Measurements from ENCODE around the gene MSL2.
"Not testable (repeated sequence)": the region's sequence is repeated elsewhere in the genome, so short reads cannot be mapped to it uniquely, and the experiment has no call there.

MSL2 gene

DNA sequence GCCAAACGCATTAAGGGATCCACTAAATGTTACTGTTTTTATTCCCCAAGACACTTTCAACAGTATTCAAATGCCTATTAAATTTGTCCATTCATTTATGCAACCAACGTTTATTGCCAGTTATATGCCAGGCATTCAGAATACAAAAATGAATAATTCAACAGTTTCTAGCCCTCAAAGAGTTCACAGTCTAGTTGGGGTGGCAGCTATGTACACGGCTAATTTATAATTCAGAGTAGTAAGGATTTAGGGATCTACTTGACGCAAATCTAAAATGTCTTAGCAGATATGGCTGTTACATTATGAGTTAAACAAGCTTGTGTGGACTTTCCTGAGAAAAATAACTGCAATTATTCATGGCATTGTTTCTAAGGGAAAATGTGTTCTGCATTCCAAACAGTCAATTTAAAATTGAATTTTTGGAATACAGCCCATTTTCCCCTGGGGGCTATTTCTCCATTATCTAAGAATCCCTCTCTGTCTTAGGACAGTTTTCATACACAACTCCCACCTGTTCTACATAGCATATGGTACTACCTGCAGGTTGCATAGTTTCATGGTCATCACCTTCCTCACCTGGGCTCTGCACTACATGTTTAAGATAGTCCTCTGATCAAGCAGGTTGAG, 11.5 kb upstream of the MSL2 start:
- H3K27ac ChIP-seq (ENCODE audit: low read length), result no peak overlapping the region
- no peaks in the 10 kb centered on the region for H3K4me1 ChIP-seq (ENCODE audit: control insufficient read depth in 1 of 2, insufficient read depth in 2 of 2, low read length in 2 of 2)
- H3K9me3 ChIP-seq (ENCODE audit: control insufficient read depth in 1 of 2, low read length in 2 of 2), result no peaks in the 10 kb centered on the region
- H3K36me3 ChIP-seq (ENCODE audit: control insufficient read depth in 1 of 2, insufficient read depth in 2 of 2, low read length in 2 of 2), result no peaks in the 10 kb centered on the region
- no peak overlapping the region for H3K4me3 ChIP-seq (ENCODE audit: low read depth in 1 of 2, low read length in 2 of 2)
- H3K27me3 ChIP-seq (ENCODE audit: low read depth, low read length), result no peaks in the 10 kb centered on the region

DNA sequence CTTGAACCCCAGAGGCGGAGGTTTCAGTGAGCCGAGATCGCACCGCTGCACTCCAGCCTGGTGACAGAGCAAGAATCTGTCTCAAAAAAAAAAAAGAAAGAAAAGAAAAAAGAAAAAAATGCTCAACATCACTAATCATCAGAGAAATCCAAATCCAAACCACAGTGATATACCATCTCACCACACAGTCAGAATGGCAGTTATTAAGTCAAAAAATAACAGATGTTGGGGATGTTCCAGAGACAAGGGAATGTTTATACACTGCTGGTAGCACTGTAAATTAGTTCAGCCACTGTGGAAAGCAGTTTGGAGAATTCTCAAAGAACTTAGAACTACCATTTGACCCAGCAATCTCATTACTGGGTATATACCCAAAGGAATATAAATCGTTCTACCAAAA, 3.1 kb upstream of the MSL2 start:
- H3K4me1 ChIP-seq (ENCODE audit: control insufficient read depth in 1 of 2, insufficient read depth in 2 of 2, low read length in 2 of 2); H3K27ac ChIP-seq (ENCODE audit: low read length); H3K27me3 ChIP-seq (ENCODE audit: low read depth, low read length); H3K4me3 ChIP-seq (ENCODE audit: low read depth in 1 of 2, low read length in 2 of 2); H3K9me3 ChIP-seq (ENCODE audit: control insufficient read depth in 1 of 2, low read length in 2 of 2): not testable (repeated sequence)
- H3K36me3 ChIP-seq (ENCODE audit: control insufficient read depth in 1 of 2, insufficient read depth in 2 of 2, low read length in 2 of 2), result peaks cover 0 to 20% of the 10 kb centered on the region in 2 donors

DNA sequence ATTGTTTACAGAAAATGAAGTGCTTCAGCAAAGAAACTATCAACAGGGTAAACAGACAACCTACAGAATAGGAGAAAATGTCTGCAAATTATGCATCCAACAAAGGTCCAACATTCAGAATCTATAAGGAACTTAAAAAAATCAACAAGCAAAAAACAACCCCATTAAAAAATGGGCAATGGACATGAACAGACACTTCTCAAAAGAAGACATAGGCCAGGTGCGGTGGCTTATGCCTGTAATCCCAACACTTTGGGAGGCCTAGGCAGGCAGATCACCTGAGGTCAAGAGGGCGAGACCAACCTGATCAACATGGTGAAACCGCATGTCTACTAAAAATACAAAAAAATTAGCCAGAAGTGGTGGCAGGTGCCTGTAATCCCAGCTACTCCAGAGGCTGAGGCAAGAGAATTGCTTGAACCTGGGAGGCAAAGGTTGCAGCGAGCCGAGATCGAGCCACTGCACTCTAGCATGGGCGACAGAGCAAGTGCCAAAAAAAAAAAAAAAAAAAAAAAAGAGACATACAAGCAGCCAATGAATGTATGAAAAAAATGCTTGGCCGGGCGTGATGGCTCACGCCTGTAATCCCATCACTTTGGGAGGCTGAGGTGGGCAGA, 2.4 kb upstream of the MSL2 start:
- not testable (repeated sequence) for H3K4me1 ChIP-seq (ENCODE audit: control insufficient read depth in 1 of 2, insufficient read depth in 2 of 2, low read length in 2 of 2); H3K4me3 ChIP-seq (ENCODE audit: low read depth in 1 of 2, low read length in 2 of 2); H3K9me3 ChIP-seq (ENCODE audit: control insufficient read depth in 1 of 2, low read length in 2 of 2); H3K27me3 ChIP-seq (ENCODE audit: low read depth, low read length); H3K27ac ChIP-seq (ENCODE audit: low read length)
- H3K36me3 ChIP-seq (ENCODE audit: control insufficient read depth in 1 of 2, insufficient read depth in 2 of 2, low read length in 2 of 2), result peaks cover 0 to 20% of the 10 kb centered on the region in 2 donors

DNA sequence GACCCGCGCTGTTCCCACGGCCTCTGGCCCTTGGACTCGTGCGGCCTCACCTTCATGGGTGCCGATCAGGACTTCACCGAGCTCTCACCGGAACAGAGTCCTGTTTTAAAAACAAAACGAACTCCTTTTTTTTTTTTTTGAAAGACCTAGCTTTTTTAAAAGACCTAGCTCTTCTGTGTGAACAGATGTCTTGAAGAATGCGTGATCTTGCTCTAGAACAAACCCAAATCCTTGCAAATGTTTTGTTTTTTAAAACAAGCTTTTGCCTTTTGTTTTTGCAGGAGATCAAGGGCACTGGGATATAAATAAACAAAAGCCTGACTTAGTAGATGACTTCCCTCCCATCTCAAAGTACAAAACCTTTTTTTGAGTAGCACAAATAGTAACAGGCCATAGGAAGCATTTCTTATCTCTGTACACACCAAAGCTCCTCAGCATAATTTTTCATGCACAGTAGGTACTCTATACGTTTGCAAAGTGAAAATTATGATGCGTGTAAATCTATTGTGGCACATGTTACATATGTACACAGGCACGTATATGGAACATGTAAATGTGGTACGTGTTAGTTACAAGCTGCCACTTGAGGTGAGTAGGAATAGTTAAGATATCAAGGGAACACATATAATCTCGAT, 1.1 kb upstream of the MSL2 start:
- Histone ChIP-seq H3K27ac (ENCODE audit: low read length) (peak overlapping the region; percentile 92), H3K4me3 (ENCODE audit: low read depth in 1 of 2, low read length in 2 of 2) (peak overlapping the region; percentile 71 to 95), H3K9me3 (ENCODE audit: control insufficient read depth in 1 of 2, low read length in 2 of 2) (no peaks in the 10 kb centered on the region), H3K36me3 (ENCODE audit: control insufficient read depth in 1 of 2, insufficient read depth in 2 of 2, low read length in 2 of 2) (peaks cover 0 to 20% of the 10 kb centered on the region in 2 donors), H3K27me3 (ENCODE audit: low read depth, low read length) (no peaks in the 10 kb centered on the region), H3K4me1 (ENCODE audit: control insufficient read depth in 1 of 2, insufficient read depth in 2 of 2, low read length in 2 of 2) (peaks cover 11 to 13% of the 10 kb centered on the region in 2 donors)

DNA sequence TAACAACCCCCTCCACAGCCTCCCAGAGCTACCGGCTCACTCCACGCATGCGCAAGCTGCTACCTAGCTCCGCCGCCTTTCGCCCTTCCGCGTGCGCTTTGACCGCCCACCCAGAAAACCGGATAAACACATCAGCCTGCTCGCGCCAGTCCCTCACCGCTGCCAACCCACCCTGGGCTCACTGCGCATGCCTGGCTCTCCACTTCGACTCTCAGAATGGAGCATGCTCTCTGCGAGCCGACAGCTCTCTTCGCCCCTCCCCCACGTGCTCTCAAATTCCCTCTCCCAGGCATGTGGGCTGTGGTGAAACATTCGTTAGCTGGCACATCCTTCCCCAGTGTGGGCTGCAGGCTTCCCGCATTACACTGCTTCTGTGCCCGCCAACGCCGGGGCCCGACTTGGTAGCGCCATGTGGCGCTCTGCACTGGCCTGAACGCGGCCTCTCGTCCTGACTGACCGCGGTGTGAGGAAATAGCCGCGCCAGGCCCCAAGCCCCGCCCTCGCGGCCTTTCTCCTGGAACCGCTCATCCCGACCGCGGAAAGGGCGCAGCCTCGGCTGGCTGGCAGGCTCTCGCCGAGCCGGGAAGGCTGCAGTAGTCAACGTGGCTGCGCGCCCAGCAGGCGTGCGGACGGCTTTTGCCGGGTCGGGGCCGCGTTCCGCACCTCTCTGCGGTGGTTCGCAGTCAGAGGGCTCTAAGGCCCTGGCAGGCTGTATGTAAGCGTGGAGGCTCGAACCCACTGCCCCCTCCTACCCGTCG, 445 bp upstream of the MSL2 start:
- Histone ChIP-seq H3K9me3 (ENCODE audit: control insufficient read depth in 1 of 2, low read length in 2 of 2) (no peaks in the 10 kb centered on the region), H3K27ac (ENCODE audit: low read length) (peak overlapping the region; percentile 92), H3K4me1 (ENCODE audit: control insufficient read depth in 1 of 2, insufficient read depth in 2 of 2, low read length in 2 of 2) (peaks cover 11 to 18% of the 10 kb centered on the region in 2 donors), H3K36me3 (ENCODE audit: control insufficient read depth in 1 of 2, insufficient read depth in 2 of 2, low read length in 2 of 2) (peaks cover 0 to 20% of the 10 kb centered on the region in 2 donors), H3K4me3 (ENCODE audit: low read depth in 1 of 2, low read length in 2 of 2) (peak overlapping the region; percentile 71 to 95), H3K27me3 (ENCODE audit: low read depth, low read length) (no peaks in the 10 kb centered on the region)

DNA sequence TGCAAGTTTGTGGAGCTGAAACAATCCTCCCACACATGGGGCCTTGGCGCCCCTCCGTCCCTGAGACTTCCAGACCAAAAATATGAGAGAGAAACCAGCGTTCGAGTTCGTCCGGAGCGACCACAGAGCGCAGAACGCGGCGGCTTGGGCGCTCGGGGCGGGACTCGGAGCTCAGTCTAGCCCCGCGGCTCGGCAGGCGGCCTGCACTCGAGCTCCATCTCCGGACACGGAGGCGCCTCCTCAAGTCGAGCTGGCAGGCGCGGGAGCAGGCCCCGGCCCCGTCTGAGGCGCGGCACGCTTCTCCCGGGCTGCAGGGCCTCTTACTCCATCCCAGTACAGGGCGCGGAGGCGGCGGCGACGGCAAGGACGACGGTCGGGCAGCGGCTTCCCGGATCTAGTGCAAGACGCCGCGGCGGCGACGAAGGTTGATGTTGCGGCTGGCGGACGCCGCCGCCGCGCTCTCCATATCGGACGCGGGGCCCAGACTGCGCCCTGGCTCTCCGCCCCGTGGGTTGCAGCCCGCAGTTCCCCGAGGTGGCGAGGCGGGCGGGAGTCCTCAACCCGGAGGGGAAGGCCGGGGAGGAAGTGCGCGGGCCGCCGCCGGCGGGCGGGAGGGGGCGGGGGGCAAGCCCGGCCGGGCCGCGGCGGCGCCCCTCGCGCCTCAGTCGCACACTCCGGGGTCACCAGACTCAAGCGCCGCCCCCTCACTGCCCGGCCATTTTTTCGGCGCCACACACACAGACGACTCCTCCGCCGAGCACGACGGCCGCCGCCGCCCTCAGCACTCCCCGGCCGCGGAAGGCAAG, 674 bp downstream of the MSL2 start:
- H3K27me3 ChIP-seq (ENCODE audit: low read depth, low read length), result no peaks in the 10 kb centered on the region
- H3K27ac ChIP-seq (ENCODE audit: low read length), result peak overlapping the region; percentile 93
- peak overlapping the region; percentile 95 to 98 for H3K4me3 ChIP-seq (ENCODE audit: low read depth in 1 of 2, low read length in 2 of 2)
- H3K9me3 ChIP-seq (ENCODE audit: control insufficient read depth in 1 of 2, low read length in 2 of 2), result no peaks in the 10 kb centered on the region
- H3K36me3 ChIP-seq (ENCODE audit: control insufficient read depth in 1 of 2, insufficient read depth in 2 of 2, low read length in 2 of 2), result peaks cover 0 to 20% of the 10 kb centered on the region in 2 donors
- peaks cover 11 to 25% of the 10 kb centered on the region in 2 donors for H3K4me1 ChIP-seq (ENCODE audit: control insufficient read depth in 1 of 2, insufficient read depth in 2 of 2, low read length in 2 of 2)

DNA sequence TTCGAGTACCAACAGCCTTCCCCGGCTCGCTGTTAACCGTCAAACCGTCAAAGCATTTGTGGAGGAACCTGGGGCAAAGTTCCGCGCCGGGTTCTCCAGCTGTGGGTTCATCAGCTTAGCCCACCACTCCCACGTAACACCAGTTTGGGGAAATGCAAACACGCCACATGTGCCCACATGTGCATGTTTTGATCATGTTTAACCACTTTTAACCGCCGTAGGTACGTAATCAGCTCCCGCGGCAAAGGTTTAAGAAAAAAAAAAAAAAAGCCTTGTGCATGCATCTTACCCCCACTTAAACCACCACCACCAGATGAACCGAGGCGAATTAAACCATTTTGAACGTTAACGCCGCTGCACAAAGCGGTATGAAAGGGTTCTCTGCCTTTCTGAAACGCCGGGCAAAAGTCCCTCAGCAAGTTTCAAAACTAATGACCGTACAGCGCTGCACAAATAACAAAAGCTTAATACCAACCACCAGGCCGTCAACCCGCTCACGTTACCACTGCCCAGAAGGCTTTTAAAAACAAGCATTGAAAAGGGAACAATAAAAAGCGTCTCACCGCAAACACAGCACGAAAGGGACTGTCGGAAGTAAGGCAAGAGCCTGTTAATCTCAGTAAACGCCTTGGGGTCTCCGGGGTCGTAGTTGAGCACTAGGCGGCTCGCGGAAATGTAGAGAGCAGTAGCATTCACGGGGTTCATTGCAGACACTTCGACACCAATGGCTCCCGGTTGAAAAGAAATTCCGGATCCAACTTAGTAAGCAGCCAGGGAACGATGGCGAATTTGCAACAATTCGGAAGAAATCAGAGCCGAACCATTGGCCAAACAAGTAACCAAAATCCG, 1.5 kb downstream of the MSL2 start:
- peaks cover 11 to 31% of the 10 kb centered on the region in 2 donors for H3K4me1 ChIP-seq (ENCODE audit: control insufficient read depth in 1 of 2, insufficient read depth in 2 of 2, low read length in 2 of 2)
- H3K27ac ChIP-seq (ENCODE audit: low read length), result peak overlapping the region; percentile 93

DNA sequence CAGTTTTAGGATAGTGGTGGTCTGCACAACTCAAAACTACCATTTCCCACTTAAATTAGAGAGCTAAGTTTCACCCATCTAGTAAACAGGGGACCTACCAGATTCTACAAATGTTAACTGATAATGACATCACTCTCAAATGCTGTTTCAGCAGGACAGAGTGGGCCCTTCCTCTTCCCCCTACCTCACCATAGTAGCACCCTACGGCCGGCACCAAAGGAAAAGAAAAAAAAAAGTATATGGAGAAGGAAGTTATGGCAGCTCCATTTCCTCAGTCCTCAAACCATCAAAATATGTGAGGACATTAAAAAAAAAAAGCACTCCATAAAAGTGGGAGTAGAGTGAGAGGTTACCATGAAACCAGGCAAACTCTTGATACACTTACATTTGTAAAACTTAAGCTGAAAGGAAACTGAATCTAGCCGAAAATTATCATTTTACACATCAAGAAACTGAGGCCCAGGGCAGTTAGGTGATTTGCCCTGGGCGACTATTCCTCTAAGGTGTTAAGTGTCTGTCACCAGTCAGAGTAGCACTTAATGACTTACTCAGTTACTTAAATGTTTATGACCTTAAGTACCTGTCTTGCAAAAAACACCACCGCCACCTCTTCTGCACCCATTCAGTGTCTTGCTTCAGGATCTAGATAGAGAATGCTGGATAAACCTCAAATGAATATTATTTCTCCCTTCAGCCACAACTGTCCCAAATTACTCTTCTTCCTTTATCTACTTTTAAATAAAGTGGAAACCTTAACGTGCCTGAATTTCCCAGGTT, 2.7 kb downstream of the MSL2 start:
- Histone ChIP-seq H3K27ac (ENCODE audit: low read length) (peak overlapping the region; percentile 93), H3K4me1 (ENCODE audit: control insufficient read depth in 1 of 2, insufficient read depth in 2 of 2, low read length in 2 of 2) (peaks cover 11 to 34% of the 10 kb centered on the region in 2 donors), H3K4me3 (ENCODE audit: low read depth in 1 of 2, low read length in 2 of 2) (peak overlapping the region; percentile 95 to 98), H3K9me3 (ENCODE audit: control insufficient read depth in 1 of 2, low read length in 2 of 2) (no peaks in the 10 kb centered on the region), H3K36me3 (ENCODE audit: control insufficient read depth in 1 of 2, insufficient read depth in 2 of 2, low read length in 2 of 2) (peaks cover 0 to 20% of the 10 kb centered on the region in 2 donors), H3K27me3 (ENCODE audit: low read depth, low read length) (no peaks in the 10 kb centered on the region)

More for the DNA sequence above, 1.5 kb downstream of the MSL2 start:
- peak overlapping the region; percentile 95 to 98 for H3K4me3 ChIP-seq (ENCODE audit: low read depth in 1 of 2, low read length in 2 of 2)
- no peaks in the 10 kb centered on the region for H3K27me3 ChIP-seq (ENCODE audit: low read depth, low read length)
- H3K9me3 ChIP-seq (ENCODE audit: control insufficient read depth in 1 of 2, low read length in 2 of 2), result no peaks in the 10 kb centered on the region
- peaks cover 0 to 20% of the 10 kb centered on the region in 2 donors for H3K36me3 ChIP-seq (ENCODE audit: control insufficient read depth in 1 of 2, insufficient read depth in 2 of 2, low read length in 2 of 2)

DNA sequence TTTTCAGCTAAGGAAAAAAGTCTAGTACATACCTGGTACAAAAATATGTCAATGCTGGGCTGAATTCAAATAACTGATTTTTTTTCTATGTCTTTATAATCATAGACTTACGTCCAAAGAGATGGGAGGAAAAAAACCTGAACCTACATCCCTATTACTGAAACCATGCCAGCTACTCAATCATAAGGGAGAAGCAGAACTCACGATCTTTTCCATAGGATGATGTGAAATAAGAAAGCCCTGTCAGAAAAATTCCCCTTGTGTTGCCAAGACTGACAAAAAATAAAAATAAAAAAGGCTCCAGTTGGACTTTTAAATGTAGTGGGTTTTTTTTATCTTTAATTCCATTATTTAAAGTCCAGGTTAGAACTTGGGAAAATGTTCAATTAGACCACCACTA, 3.3 kb downstream of the MSL2 start:
- Histone ChIP-seq H3K9me3 (ENCODE audit: control insufficient read depth in 1 of 2, low read length in 2 of 2) (no peaks in the 10 kb centered on the region), H3K27ac (ENCODE audit: low read length) (peak overlapping the region; percentile 93), H3K27me3 (ENCODE audit: low read depth, low read length) (no peaks in the 10 kb centered on the region), H3K4me1 (ENCODE audit: control insufficient read depth in 1 of 2, insufficient read depth in 2 of 2, low read length in 2 of 2) (peaks cover 11 to 34% of the 10 kb centered on the region in 2 donors), H3K36me3 (ENCODE audit: control insufficient read depth in 1 of 2, insufficient read depth in 2 of 2, low read length in 2 of 2) (peaks cover 0 to 20% of the 10 kb centered on the region in 2 donors), H3K4me3 (ENCODE audit: low read depth in 1 of 2, low read length in 2 of 2) (peak overlapping the region; percentile 95 to 98)
